H1 (cell line): ENCODE data around the gene SFRP2. TPM values are rescaled to one million over a fixed set of nuclear protein-coding genes. Genes with fewer than 3 reads are reported as not detected.

Experiments
- ASH2L ChIP-seq: fragments of 200-600, 300-600 bp; sonication (generic); IDR thresholded peaks from one replicate; pipeline ENCODE4 v1.7.1; 2017; ENCODE audit warnings: low read length
- BCL11A ChIP-seq, 2 experiments: IDR thresholded peaks; one replicate each; pipeline ENCODE4 v1.6.1; 2011; ENCODE audit warnings: low read depth in 2 of 2, low read length in 2 of 2, mild to moderate bottlenecking in 2 of 2
- CHD7 ChIP-seq: fragments of 300-600 bp; sonication (generic); IDR thresholded peaks from 2 replicates; pipeline ENCODE4 v1.7.1; 2012; ENCODE audit warnings: low read length, moderate library complexity, mild to moderate bottlenecking, inconsistent platforms; ENCODE audit not compliant: insufficient replicate concordance
- TBP ChIP-seq: IDR thresholded peaks from 2 replicates; pipeline ENCODE4 v1.6.1; 2011; ENCODE audit warnings: low read depth, low read length, improper control_type of control experiment
- YY1 ChIP-seq: IDR thresholded peaks from 2 replicates; pipeline ENCODE4 v1.6.1; 2011; ENCODE audit warnings: low read depth, mild to moderate bottlenecking, low read length
- polyA plus RNA-seq, 7 experiments: library from polyadenylated mRNA; depleted of rRNA in 3 of 7; stranded (reverse) in 5 of 7; unstranded in 2 of 7; fragments of >200 nt in 5 of 7; fragments of 200-250 nt in 2 of 7; gene quantifications; 1 replicate in 5 of 7; 2 replicates in 1 of 7; 4 replicates in 1 of 7; pipeline versions ENCODE4 v1.2.1 to v1.2.3, GENCODE V29; 2011 to 2013; ENCODE audit warnings: missing spikeins in 2 of 7, mixed read lengths in 2 of 7
- total RNA-seq: library from RNA; stranded (reverse); fragmentation: NEBNext Ultra II Directional; extraction: Animal tissue kit (Norgen Biotek cat#: 25700); gene quantifications from 2 replicates; pipeline ENCODE4 v1.2.1, GENCODE V29; 2021
- TF ChIP-seq, protein P1 (sequence below), 3 experiments: IDR thresholded peaks; 1 replicate in 2 of 3; 2 replicates in 1 of 3; pipeline versions ENCODE4 v1.5.1 to v1.6.1; 2011; ENCODE audit warnings: low read length in 3 of 3, mild to moderate bottlenecking in 3 of 3, inconsistent platforms in 2 of 3, low read depth in 1 of 3, moderate library complexity in 1 of 3; ENCODE audit not compliant: insufficient read depth in 1 of 3; ENCODE audit errors: control extremely low read depth in 1 of 3

The SFRP2 gene
- total and polyA plus RNA-seq, 2 of the 8 experiments (the other 6 are each of a cell fraction or from before 2014, with no cell fraction given), result 108 to 342 TPM

GRCh38 chr4:153787061-153787560 is 1.8 kb downstream of the SFRP2 start (continued):
- TF ChIP-seq CHD7 (no peak), BCL11A (IDR thresholded peaks at IDR 0.05; ENCODE audit: low read depth in 2 of 2, low read length in 2 of 2) (no peak), YY1 (no peak), ASH2L (no peak), TBP (no peak)
- TF ChIP-seq, protein P1, sequence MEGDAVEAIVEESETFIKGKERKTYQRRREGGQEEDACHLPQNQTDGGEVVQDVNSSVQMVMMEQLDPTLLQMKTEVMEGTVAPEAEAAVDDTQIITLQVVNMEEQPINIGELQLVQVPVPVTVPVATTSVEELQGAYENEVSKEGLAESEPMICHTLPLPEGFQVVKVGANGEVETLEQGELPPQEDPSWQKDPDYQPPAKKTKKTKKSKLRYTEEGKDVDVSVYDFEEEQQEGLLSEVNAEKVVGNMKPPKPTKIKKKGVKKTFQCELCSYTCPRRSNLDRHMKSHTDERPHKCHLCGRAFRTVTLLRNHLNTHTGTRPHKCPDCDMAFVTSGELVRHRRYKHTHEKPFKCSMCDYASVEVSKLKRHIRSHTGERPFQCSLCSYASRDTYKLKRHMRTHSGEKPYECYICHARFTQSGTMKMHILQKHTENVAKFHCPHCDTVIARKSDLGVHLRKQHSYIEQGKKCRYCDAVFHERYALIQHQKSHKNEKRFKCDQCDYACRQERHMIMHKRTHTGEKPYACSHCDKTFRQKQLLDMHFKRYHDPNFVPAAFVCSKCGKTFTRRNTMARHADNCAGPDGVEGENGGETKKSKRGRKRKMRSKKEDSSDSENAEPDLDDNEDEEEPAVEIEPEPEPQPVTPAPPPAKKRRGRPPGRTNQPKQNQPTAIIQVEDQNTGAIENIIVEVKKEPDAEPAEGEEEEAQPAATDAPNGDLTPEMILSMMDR (IDR thresholded peaks at IDR 0.05; ENCODE audit: control extremely low read depth in 1 of 3, insufficient read depth in 1 of 3, low read depth in 1 of 3, low read length in 3 of 3), result no peak
